Large intestine (tissue), 3 donors: Measurements from ENCODE around the gene ULK4. TPM values are rescaled to one million over a fixed set of nuclear protein-coding genes. Genes with fewer than 3 reads are reported as not detected.

Source experiments
- DNase-seq, 2 donors: peaks; one replicate each; pipeline versions ENCODE4 v3.0.0 to v3.0.0-alpha.2; 2013
- H3K27ac ChIP-seq: one replicate; pipeline ENCODE4 v1.5.1; 2013; ENCODE audit warnings: low read length
- H3K27me3 ChIP-seq: 2 replicates; pipeline ENCODE4 v1.6.1; 2013; ENCODE audit warnings: low read length; ENCODE audit not compliant: control insufficient read depth, insufficient read depth
- H3K36me3 ChIP-seq: 2 replicates; pipeline ENCODE4 v1.6.1; 2013; ENCODE audit warnings: low read length; ENCODE audit not compliant: control insufficient read depth, insufficient read depth
- H3K4me1 ChIP-seq: one replicate; pipeline ENCODE4 v1.6.1; 2013; ENCODE audit warnings: low read length; ENCODE audit not compliant: control insufficient read depth, insufficient read depth
- H3K4me3 ChIP-seq: one replicate; pipeline ENCODE4 v1.5.1; 2013; ENCODE audit warnings: low read length
- H3K9me3 ChIP-seq: one replicate; pipeline ENCODE4 v1.6.1; 2013; ENCODE audit warnings: mild to moderate bottlenecking, low read depth, low read length, moderate library complexity; ENCODE audit not compliant: control insufficient read depth
- WGBS: methylation state at CpG from one replicate; pipeline ENCODE4 v1.1.5; 2013; ENCODE audit warnings: low lambda C conversion rate; ENCODE audit not compliant: insufficient coverage; 5-methylcytosine and 5-hydroxymethylcytosine counted together
- polyA plus RNA-seq: library from polyadenylated mRNA; unstranded; fragments of 120-200 nt; gene quantifications from one replicate; pipeline ENCODE4 v1.2.1, GENCODE V29; 2013

Gene ULK4
- polyA plus RNA-seq, 1 donor, result 2.1 TPM

DNA sequence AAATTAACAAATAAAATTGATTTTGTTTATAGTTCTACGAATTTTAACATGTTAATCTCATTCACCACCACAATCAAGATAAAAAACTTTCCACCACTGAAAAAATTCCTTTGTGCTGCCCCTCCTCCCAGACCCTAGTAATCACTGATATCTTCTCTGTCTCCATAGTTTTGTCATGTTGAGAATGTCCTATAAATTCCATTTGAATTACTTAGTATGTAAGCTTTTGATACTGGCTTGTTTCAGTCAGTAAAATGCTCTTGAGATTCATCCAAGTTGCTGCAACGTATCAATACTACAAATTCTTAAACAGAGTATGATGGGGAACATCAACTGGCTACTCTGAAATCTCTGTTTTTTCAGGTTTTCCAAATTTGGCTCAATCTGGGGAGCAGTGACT lies 633.0 kb downstream of the ULK4 start:
- no peaks in the 10 kb centered on the region for H3K27me3 ChIP-seq
- H3K4me3 ChIP-seq, result no peak overlapping the region
- H3K27ac ChIP-seq, result no peak overlapping the region
- no peaks in the 10 kb centered on the region for H3K36me3 ChIP-seq
- no peak for DNase-seq
- WGBS, result 63% methylated on average over 1 of the region's 2 CpGs
- H3K9me3 ChIP-seq, result no peaks in the 10 kb centered on the region
- H3K4me1 ChIP-seq, result no peaks in the 10 kb centered on the region

DNA sequence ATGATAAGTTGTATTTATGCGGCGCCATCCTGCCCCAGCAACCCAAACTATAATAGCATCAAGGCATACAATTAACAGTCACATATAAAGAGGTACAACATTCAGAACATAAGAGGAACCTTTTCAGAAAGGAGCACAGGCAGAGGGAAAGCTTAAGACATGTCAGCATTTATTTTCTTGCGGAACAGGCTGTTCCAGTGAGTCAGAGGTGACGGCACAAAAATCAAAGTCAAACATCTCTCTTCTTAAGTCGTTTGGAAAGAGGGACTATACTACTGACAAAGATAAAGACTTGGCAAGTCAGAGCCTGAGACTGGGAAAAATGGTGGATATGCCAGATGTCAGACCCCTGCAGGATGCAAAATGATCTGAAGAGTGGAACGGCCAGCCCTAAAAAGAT lies 634.2 kb downstream of the ULK4 start:
- no peaks in the 10 kb centered on the region for H3K27me3 ChIP-seq
- WGBS, result 100% methylated on average over 1 of the region's 6 CpGs
- no peaks in the 10 kb centered on the region for H3K36me3 ChIP-seq
- no peak overlapping the region for H3K4me3 ChIP-seq
- no peak for DNase-seq
- H3K9me3 ChIP-seq, result no peaks in the 10 kb centered on the region
- H3K27ac ChIP-seq, result no peak overlapping the region
- no peaks in the 10 kb centered on the region for H3K4me1 ChIP-seq

DNA sequence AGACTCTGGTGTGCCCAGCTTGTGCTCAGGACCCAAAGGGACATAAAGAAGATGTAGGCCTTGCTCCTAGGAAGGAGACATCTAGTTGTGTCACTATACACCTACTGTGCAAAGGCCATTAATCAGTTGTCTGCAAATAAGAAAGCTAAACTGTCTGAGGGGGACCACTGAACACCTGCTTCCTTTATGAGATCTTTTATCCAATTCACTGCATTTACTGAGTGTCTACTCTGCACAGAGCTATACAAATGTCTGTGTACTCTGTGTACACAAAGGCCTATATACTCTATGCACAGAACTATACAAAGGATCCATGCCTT lies 637.8 kb downstream of the ULK4 start:
- no peaks in the 10 kb centered on the region for H3K36me3 ChIP-seq
- H3K27ac ChIP-seq, result no peak overlapping the region
- no peaks in the 10 kb centered on the region for H3K4me1 ChIP-seq
- H3K4me3 ChIP-seq, result no peak overlapping the region
- no peaks in the 10 kb centered on the region for H3K9me3 ChIP-seq
- no peak for DNase-seq
- H3K27me3 ChIP-seq, result no peaks in the 10 kb centered on the region

DNA sequence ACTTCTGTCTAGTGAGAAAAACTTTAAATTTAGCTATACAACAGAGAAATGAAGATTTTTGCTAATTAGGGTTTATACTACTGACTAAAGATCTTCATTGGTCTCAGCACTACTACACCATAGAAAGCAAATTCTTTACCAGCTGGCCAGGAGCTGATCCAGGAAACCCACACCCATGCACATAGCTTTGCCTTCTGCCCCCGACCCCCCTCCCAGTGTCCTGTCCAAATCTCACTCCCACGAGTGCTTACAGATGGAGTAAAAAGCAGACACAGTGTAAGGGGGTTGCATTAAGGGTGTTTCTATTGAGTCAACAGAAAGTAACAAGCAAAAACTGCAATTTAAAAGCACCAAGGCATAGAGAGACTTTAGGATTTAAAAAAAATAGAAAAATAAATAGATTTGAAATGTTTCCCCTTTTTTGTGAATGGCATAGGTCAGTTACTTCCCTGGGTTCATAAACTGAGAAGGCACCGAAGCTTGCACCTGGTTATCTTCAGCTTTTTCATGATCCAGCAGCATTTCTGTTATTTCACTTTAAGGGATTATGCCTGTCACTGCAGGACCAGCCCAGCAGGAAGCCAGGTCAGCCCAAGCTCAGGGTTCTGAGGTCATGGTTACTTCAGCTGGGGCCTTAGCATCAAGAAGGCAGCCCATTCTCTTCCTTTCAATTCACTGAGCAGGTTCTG lies 638.3 kb downstream of the ULK4 start:
- H3K36me3 ChIP-seq, result no peaks in the 10 kb centered on the region
- DNase-seq, result no peak
- H3K4me3 ChIP-seq, result no peak overlapping the region
- no peak overlapping the region for H3K27ac ChIP-seq
- no peaks in the 10 kb centered on the region for H3K9me3 ChIP-seq
- WGBS, result no CpG with 5 or more reads among the region's 3 CpGs
- no peaks in the 10 kb centered on the region for H3K27me3 ChIP-seq
- H3K4me1 ChIP-seq, result no peaks in the 10 kb centered on the region

- WGBS, result no CpG with 5 or more reads among the region's 5 CpGs
- Histone ChIP-seq H3K9me3 (no peaks in the 10 kb centered on the region), H3K4me3 (no peak overlapping the region)
Observed at GRCh38 chr3:41321642-41321980, 640.3 kb downstream of the ULK4 start.

DNA sequence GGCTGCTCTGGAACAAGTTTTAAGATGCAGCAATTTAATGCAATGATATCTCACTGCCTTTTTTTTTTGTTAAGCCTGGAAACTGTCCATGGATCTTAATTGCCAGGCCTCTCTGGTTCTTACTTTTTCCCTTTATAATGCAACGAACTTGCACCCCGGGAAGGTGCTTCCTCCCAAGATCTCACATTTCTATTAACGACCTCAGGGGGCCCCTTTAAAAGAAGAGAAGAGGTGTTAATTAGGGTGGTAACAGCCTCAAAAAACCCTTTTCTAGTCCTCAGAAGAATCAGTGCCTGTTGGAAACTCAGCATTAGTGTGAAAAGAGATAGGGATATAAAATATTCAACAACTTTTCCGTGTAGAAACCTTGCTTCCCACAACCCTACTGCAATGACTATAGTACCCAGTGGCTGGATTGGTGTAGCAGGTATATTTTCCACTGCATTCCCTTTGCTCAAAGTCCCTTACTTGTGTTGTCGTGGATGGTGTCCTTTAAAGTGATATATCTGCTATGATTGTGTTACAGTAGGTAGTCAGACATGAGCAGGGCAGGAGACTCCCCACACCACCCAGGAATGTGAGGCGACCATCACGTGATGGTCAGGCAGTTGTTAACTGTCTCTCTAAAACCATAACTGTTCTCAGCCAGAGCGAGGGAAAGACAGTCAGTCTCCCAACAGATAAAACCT lies 640.8 kb downstream of the ULK4 start:
- Histone ChIP-seq H3K27ac (no peak overlapping the region), H3K27me3 (no peaks in the 10 kb centered on the region), H3K4me3 (no peak overlapping the region), H3K4me1 (no peaks in the 10 kb centered on the region), H3K36me3 (no peaks in the 10 kb centered on the region), H3K9me3 (no peaks in the 10 kb centered on the region)
- no peak for DNase-seq
- 86% methylated on average over 2 of the region's 8 CpGs for WGBS

More at GRCh38 chr3:41321642-41321980, 640.3 kb downstream of the ULK4 start:
- Histone ChIP-seq H3K27ac (no peak overlapping the region), H3K36me3 (no peaks in the 10 kb centered on the region), H3K27me3 (no peaks in the 10 kb centered on the region), H3K4me1 (no peaks in the 10 kb centered on the region)
- no peak for DNase-seq

- no peaks in the 10 kb centered on the region for H3K9me3 ChIP-seq
- DNase-seq, result no peak
- no CpG with 5 or more reads among the region's 2 CpGs for WGBS
Observed at GRCh38 chr3:41318520-41318919, 643.4 kb downstream of the ULK4 start.

GRCh38 chr3:41317718-41318117 lies 644.2 kb downstream of the ULK4 start:
- Histone ChIP-seq H3K27me3 (no peaks in the 10 kb centered on the region), H3K4me1 (no peaks in the 10 kb centered on the region), H3K27ac (no peak overlapping the region), H3K4me3 (no peak overlapping the region), H3K36me3 (no peaks in the 10 kb centered on the region), H3K9me3 (no peaks in the 10 kb centered on the region)
- WGBS, result no CpG with 5 or more reads among the region's 1 CpG
- DNase-seq, result peak; percentile 3 to 6

More at GRCh38 chr3:41318520-41318919, 643.4 kb downstream of the ULK4 start:
- H3K27ac ChIP-seq, result no peak overlapping the region
- no peaks in the 10 kb centered on the region for H3K27me3 ChIP-seq
- no peak overlapping the region for H3K4me3 ChIP-seq
- H3K36me3 ChIP-seq, result no peaks in the 10 kb centered on the region
- no peaks in the 10 kb centered on the region for H3K4me1 ChIP-seq

GRCh38 chr3:41317298-41317697 lies 644.6 kb downstream of the ULK4 start:
- Histone ChIP-seq H3K4me3 (no peak overlapping the region), H3K27me3 (no peaks in the 10 kb centered on the region), H3K4me1 (no peaks in the 10 kb centered on the region), H3K9me3 (no peaks in the 10 kb centered on the region), H3K27ac (no peak overlapping the region), H3K36me3 (no peaks in the 10 kb centered on the region)
- no peak for DNase-seq
- 100% methylated on average over 5 of the region's 6 CpGs for WGBS

DNA sequence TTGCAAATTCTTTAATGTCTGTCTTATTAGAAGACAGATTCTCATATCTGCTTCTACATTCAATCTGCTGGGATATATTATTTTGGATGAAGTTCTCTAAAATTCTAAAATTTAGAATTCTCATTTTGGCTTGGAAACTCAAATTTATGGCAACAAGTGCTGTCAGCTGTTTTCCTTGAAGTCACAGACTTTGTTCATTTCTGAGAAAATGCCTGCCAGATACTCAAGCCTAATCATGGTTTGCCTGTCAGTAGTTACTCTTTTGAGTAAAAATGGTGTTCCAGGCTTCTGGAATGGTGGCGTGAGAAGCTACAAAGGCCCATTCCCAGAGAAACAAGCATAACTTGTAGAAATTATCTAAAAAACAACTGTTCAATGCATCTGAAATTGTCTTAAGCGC lies 646.8 kb downstream of the ULK4 start:
- no peak overlapping the region for H3K4me3 ChIP-seq
- WGBS, result no CpG with 5 or more reads among the region's 2 CpGs
- no peaks in the 10 kb centered on the region for H3K4me1 ChIP-seq
- H3K36me3 ChIP-seq, result no peaks in the 10 kb centered on the region
- no peaks in the 10 kb centered on the region for H3K27me3 ChIP-seq
- DNase-seq, result no peak
- no peaks in the 10 kb centered on the region for H3K9me3 ChIP-seq
- H3K27ac ChIP-seq, result no peak overlapping the region

GRCh38 chr3:41308119-41308518 lies 653.8 kb downstream of the ULK4 start:
- Histone ChIP-seq H3K4me1 (no peaks in the 10 kb centered on the region), H3K36me3 (no peaks in the 10 kb centered on the region), H3K4me3 (no peak overlapping the region), H3K27ac (no peak overlapping the region), H3K9me3 (no peaks in the 10 kb centered on the region), H3K27me3 (no peaks in the 10 kb centered on the region)
- no CpG with 5 or more reads among the region's 2 CpGs for WGBS
- no peak for DNase-seq
